CD14-positive monocyte (primary cell): Measurements from ENCODE around the gene NPHP3. TPM values are rescaled to one million over a fixed set of nuclear protein-coding genes. Genes with fewer than 3 reads are reported as not detected.
A peak's percentile ranks its signal among the peaks of the same experiment; 100 is the strongest.

Source experiments
- DNase-seq, 3 donors: peaks; one replicate each; pipeline ENCODE4 v3.0.0-alpha.2; 2011 to 2022
- H2AFZ ChIP-seq: 2 replicates; pipeline ENCODE4 v1.6.0; 2012; ENCODE audit warnings: mild to moderate bottlenecking, low read depth, low read length, inconsistent platforms; ENCODE audit not compliant: insufficient read depth, poor library complexity, severe bottlenecking
- H3K27ac ChIP-seq, 2 donors: 1 replicate in 1 of 2; 2 replicates in 1 of 2; pipeline ENCODE4 v1.5.1; 2012 to 2013; ENCODE audit warnings: low read length in 2 of 2, control low read depth in 1 of 2, inconsistent platforms in 1 of 2, low read depth in 1 of 2, mild to moderate bottlenecking in 1 of 2
- H3K27me3 ChIP-seq, 2 donors: one replicate each; pipeline versions ENCODE4 v1.6.0 to v1.6.1; 2011 to 2013; ENCODE audit warnings: low read length in 2 of 2; ENCODE audit not compliant: control insufficient read depth in 2 of 2, insufficient read depth in 2 of 2
- H3K36me3 ChIP-seq, 2 donors: replicated peaks in 1 of 2; 1 replicate in 1 of 2; 2 replicates in 1 of 2; pipeline versions ENCODE4 v1.5.1 to v1.6.1; 2012 to 2013; ENCODE audit warnings: low read length in 2 of 2, control low read depth in 1 of 2, inconsistent platforms in 1 of 2, mild to moderate bottlenecking in 1 of 2; ENCODE audit not compliant: insufficient read depth in 2 of 2, control insufficient read depth in 1 of 2
- H3K4me1 ChIP-seq, 2 donors: 1 replicate in 1 of 2; 2 replicates in 1 of 2; pipeline versions ENCODE4 v1.5.1 to v1.6.1; 2012 to 2013; ENCODE audit warnings: low read length in 2 of 2, control low read depth in 1 of 2, inconsistent platforms in 1 of 2, mild to moderate bottlenecking in 1 of 2, moderate library complexity in 1 of 2; ENCODE audit not compliant: insufficient read depth in 2 of 2, control insufficient read depth in 1 of 2
- H3K4me2 ChIP-seq: replicated peaks from 2 replicates; pipeline ENCODE3; 2012; ENCODE audit warnings: low read length, moderate library complexity, mild to moderate bottlenecking; ENCODE audit not compliant: poor library complexity, severe bottlenecking; ENCODE audit errors: extremely low read depth
- H3K4me3 ChIP-seq, 3 experiments: fragments of 200-600 bp in 1 of 3; sonication (generic) in 1 of 3; replicated peaks in 1 of 3; 1 replicate in 2 of 3; 2 replicates in 1 of 3; pipeline ENCODE4 v1.5.1; 2011 to 2013; ENCODE audit warnings: low read length in 3 of 3, mild to moderate bottlenecking in 3 of 3, control low read depth in 2 of 3, low read depth in 2 of 3, inconsistent platforms in 1 of 3, moderate library complexity in 1 of 3
- H3K79me2 ChIP-seq: 2 replicates; pipeline ENCODE4 v1.6.0; 2012; ENCODE audit warnings: mild to moderate bottlenecking, control low read depth, inconsistent platforms, low read length, moderate library complexity; ENCODE audit not compliant: insufficient read depth
- H3K9ac ChIP-seq: 2 replicates; pipeline ENCODE4 v1.6.0; 2017; ENCODE audit warnings: low read length, mild to moderate bottlenecking; ENCODE audit not compliant: insufficient read depth, poor library complexity, severe bottlenecking
- H3K9me3 ChIP-seq, 2 donors: replicated peaks in 1 of 2; 1 replicate in 1 of 2; 2 replicates in 1 of 2; pipeline versions ENCODE4 v1.5.1 to v1.6.1; 2012 to 2013; ENCODE audit warnings: low read length in 2 of 2, control low read depth in 1 of 2; ENCODE audit not compliant: control insufficient read depth in 1 of 2, insufficient read depth in 1 of 2
- H4K20me1 ChIP-seq: 2 replicates; pipeline ENCODE4 v1.6.0; 2012; ENCODE audit warnings: mild to moderate bottlenecking, low read length, control low read depth, moderate library complexity; ENCODE audit not compliant: insufficient read depth
- H3K27ac Mint-ChIP-seq, 7 donors: one replicate each; pipeline ENCODE4 v1.8.0; 2020; ENCODE audit warnings: mild to moderate bottlenecking in 7 of 7, mixed read lengths in 7 of 7, moderate library complexity in 6 of 7, inconsistent platforms in 2 of 7
- H3K27me3 Mint-ChIP-seq, 3 donors: one replicate each; pipeline ENCODE4 v1.8.0; 2021 to 2022; ENCODE audit warnings: low read depth in 3 of 3, mild to moderate bottlenecking in 3 of 3, mixed read lengths in 3 of 3, moderate library complexity in 3 of 3, inconsistent platforms in 1 of 3
- H3K36me3 Mint-ChIP-seq, 2 donors: one replicate each; pipeline ENCODE4 v1.8.0; 2020; ENCODE audit warnings: mixed read lengths in 2 of 2, inconsistent platforms in 1 of 2, mild to moderate bottlenecking in 1 of 2
- H3K4me1 Mint-ChIP-seq: one replicate; pipeline ENCODE4 v1.8.0; 2020; ENCODE audit warnings: mild to moderate bottlenecking, mixed read lengths
- H3K4me3 Mint-ChIP-seq, 2 donors: one replicate each; pipeline ENCODE4 v1.8.0; 2020; ENCODE audit warnings: mild to moderate bottlenecking in 2 of 2, mixed read lengths in 2 of 2, moderate library complexity in 1 of 2
- H3K9me3 Mint-ChIP-seq, 7 donors: one replicate each; pipeline ENCODE4 v1.8.0; 2020 to 2022; ENCODE audit warnings: mixed read lengths in 7 of 7, mild to moderate bottlenecking in 6 of 7, moderate library complexity in 6 of 7, inconsistent platforms in 2 of 7
- CTCF ChIP-seq: fragments of 200-600 bp; IDR thresholded peaks from one replicate; pipeline ENCODE4 v1.8.0; 2022; ENCODE audit warnings: antibody characterized with exemption, mild to moderate bottlenecking
- WGBS: methylation state at CpG from one replicate; pipeline ENCODE4 v1.1.5; 2013; ENCODE audit warnings: missing lambda C conversion rate; ENCODE audit not compliant: insufficient coverage; 5-methylcytosine and 5-hydroxymethylcytosine counted together
- intact Hi-C, 2 donors: fragments of 100-400 bp; cut with micrococcal nuclease; formaldehyde crosslinking; loops; one replicate each; pipeline versions ENCODE4 v1.15.0 to v1.15.1; 2023
- polyA plus RNA-seq, 3 donors: library from polyadenylated mRNA; depleted of rRNA in 1 of 3; unstranded in 2 of 3; stranded (reverse) in 1 of 3; fragments of 300-500 nt in 2 of 3; fragments of >200 nt in 1 of 3; fragmentation: Illumina TruSeq in 2 of 3; gene quantifications; 1 replicate in 2 of 3; 2 replicates in 1 of 3; pipeline ENCODE4 v1.2.3, GENCODE V29; 2012 to 2021

NPHP3 gene
- polyA plus RNA-seq, 3 donors: 1.3 to 15.0 (median 2.0) TPM

- intact Hi-C loops: no loop called here
Observed at GRCh38 chr3:132695422-132695821, 26.8 kb downstream of the NPHP3 start.

GRCh38 chr3:132694991-132695390 lies 27.2 kb downstream of the NPHP3 start:
- H3K36me3 ChIP-seq: peaks cover 92 to 99% of the 10 kb centered on the region in 2 donors
- H3K4me1 Mint-ChIP-seq: no peaks in the 10 kb centered on the region
- no CpG with 5 or more reads among the region's 4 CpGs for WGBS
- H3K4me1 ChIP-seq: no peaks in the 10 kb centered on the region
- H3K9ac ChIP-seq: no peak overlapping the region
- H3K27me3 Mint-ChIP-seq: no peaks in the 10 kb centered on the region
- DNase-seq: no peak
- no peaks in the 10 kb centered on the region for H3K27me3 ChIP-seq
- H2AFZ ChIP-seq: no peak overlapping the region
- H3K27ac Mint-ChIP-seq: no peak overlapping the region
- H3K4me3 Mint-ChIP-seq: no peak overlapping the region
- H3K4me2 ChIP-seq: no peak overlapping the region
- no peak overlapping the region for H3K4me3 ChIP-seq
- no peaks in the 10 kb centered on the region for H3K79me2 ChIP-seq
- TF ChIP-seq CTCF: no peak
- intact Hi-C loops: no loop called here
- H3K36me3 Mint-ChIP-seq: peaks cover 63 to 76% of the 10 kb centered on the region in 2 donors
- no peaks in the 10 kb centered on the region for H3K9me3 ChIP-seq
- no peaks in the 10 kb centered on the region for H3K9me3 Mint-ChIP-seq
- H4K20me1 ChIP-seq: no peaks in the 10 kb centered on the region
- H3K27ac ChIP-seq: no peak overlapping the region

More at GRCh38 chr3:132695422-132695821, 26.8 kb downstream of the NPHP3 start:
- WGBS: no CpG with 5 or more reads among the region's 1 CpG
- no peak for TF ChIP-seq CTCF
- Histone ChIP-seq H3K79me2 (no peaks in the 10 kb centered on the region), H3K27me3 (no peaks in the 10 kb centered on the region), H3K9me3 (no peaks in the 10 kb centered on the region), H3K4me3 (no peak overlapping the region), H3K27ac (no peak overlapping the region), H3K4me1 (no peaks in the 10 kb centered on the region), H4K20me1 (no peaks in the 10 kb centered on the region), H3K36me3 (peaks cover 92 to 99% of the 10 kb centered on the region in 2 donors), H3K9ac (no peak overlapping the region), H2AFZ (no peak overlapping the region), H3K4me2 (no peak overlapping the region)
- H3K4me3 Mint-ChIP-seq: no peak overlapping the region
- H3K27ac Mint-ChIP-seq: peak overlapping the region in 3 of 7 donors; percentile 46 to 65 (median 51)
- no peaks in the 10 kb centered on the region for H3K9me3 Mint-ChIP-seq
- no peaks in the 10 kb centered on the region for H3K4me1 Mint-ChIP-seq
- peaks cover 63 to 75% of the 10 kb centered on the region in 2 donors for H3K36me3 Mint-ChIP-seq
- no peaks in the 10 kb centered on the region for H3K27me3 Mint-ChIP-seq
- no peak for DNase-seq
